Neuronal stem cell (in vitro differentiated cells): Measurements from ENCODE around the gene TOP3B.

Experiments used
- DNase-seq: peaks from one replicate; pipeline ENCODE4 v3.0.0-alpha.2; 2013; ENCODE audit warnings: low spot score
- H2AFZ ChIP-seq: one replicate; pipeline ENCODE4 v1.6.1; 2013; ENCODE audit warnings: mild to moderate bottlenecking, low read length, inconsistent platforms
- H2AK5ac ChIP-seq: 2 replicates; pipeline ENCODE4 v1.6.1; 2013; ENCODE audit warnings: low read depth, mild to moderate bottlenecking, inconsistent platforms, low read length, moderate library complexity, mixed read lengths
- H2BK120ac ChIP-seq: 2 replicates; pipeline ENCODE4 v1.6.1; 2013; ENCODE audit warnings: low read depth, mild to moderate bottlenecking, inconsistent platforms, low read length, moderate library complexity, mixed read lengths
- H2BK12ac ChIP-seq: one replicate; pipeline ENCODE4 v1.6.1; 2013; ENCODE audit warnings: low read length, inconsistent platforms
- H2BK15ac ChIP-seq: 2 replicates; pipeline ENCODE4 v1.6.1; 2013; ENCODE audit warnings: mild to moderate bottlenecking, low read length, inconsistent platforms, mixed read lengths
- H2BK5ac ChIP-seq: one replicate; pipeline ENCODE4 v1.6.1; 2013; ENCODE audit warnings: inconsistent platforms, mild to moderate bottlenecking, low read length, moderate library complexity
- H3K14ac ChIP-seq: one replicate; pipeline ENCODE4 v1.6.1; 2013; ENCODE audit warnings: low read length, inconsistent platforms
- H3K18ac ChIP-seq: 2 replicates; pipeline ENCODE4 v1.6.1; 2013; ENCODE audit warnings: low read length, inconsistent platforms
- H3K23ac ChIP-seq: 2 replicates; pipeline ENCODE4 v1.6.1; 2013; ENCODE audit warnings: low read depth, mild to moderate bottlenecking, mixed read lengths, low read length, inconsistent platforms; ENCODE audit not compliant: poor library complexity
- H3K27ac ChIP-seq: replicated peaks from 3 replicates; pipeline ENCODE4 v1.5.1; 2013; ENCODE audit warnings: low read length, inconsistent platforms
- H3K27me3 ChIP-seq, 3 experiments: 2 replicates each; pipeline ENCODE4 v1.6.1; 2013; ENCODE audit warnings: low read length in 3 of 3, mild to moderate bottlenecking in 2 of 3, inconsistent platforms in 1 of 3, low read depth in 1 of 3, mixed read lengths in 1 of 3, moderate library complexity in 1 of 3; ENCODE audit not compliant: control insufficient read depth in 3 of 3, insufficient read depth in 3 of 3
- H3K36me3 ChIP-seq, 2 donors: replicated peaks in 1 of 2; 2 replicates each; pipeline ENCODE4 v1.6.1; 2013; ENCODE audit warnings: low read length in 2 of 2; ENCODE audit not compliant: control insufficient read depth in 2 of 2, insufficient read depth in 2 of 2
- H3K4ac ChIP-seq: 2 replicates; pipeline ENCODE4 v1.6.1; 2013; ENCODE audit warnings: inconsistent platforms, mild to moderate bottlenecking, low read length, moderate library complexity
- H3K4me1 ChIP-seq, 2 donors: 1 replicate in 1 of 2; 2 replicates in 1 of 2; pipeline ENCODE4 v1.6.1; 2013; ENCODE audit warnings: low read length in 2 of 2, low read depth in 1 of 2; ENCODE audit not compliant: control insufficient read depth in 2 of 2, insufficient read depth in 1 of 2
- H3K4me2 ChIP-seq: one replicate; pipeline ENCODE4 v1.6.1; 2013; ENCODE audit warnings: mild to moderate bottlenecking, low read length, inconsistent platforms; ENCODE audit not compliant: insufficient read depth, poor library complexity, severe bottlenecking
- H3K4me3 ChIP-seq, 2 donors: 2 replicates each; pipeline ENCODE4 v1.5.1; 2013; ENCODE audit warnings: low read length in 2 of 2, mild to moderate bottlenecking in 2 of 2, inconsistent platforms in 1 of 2, moderate library complexity in 1 of 2
- H3K79me1 ChIP-seq: one replicate; pipeline ENCODE4 v1.6.1; 2013; ENCODE audit warnings: low read depth, mild to moderate bottlenecking, inconsistent platforms, low read length, moderate library complexity
- H3K9ac ChIP-seq: one replicate; pipeline ENCODE4 v1.6.1; 2013; ENCODE audit warnings: mild to moderate bottlenecking, low read depth, low read length, inconsistent platforms; ENCODE audit not compliant: poor library complexity
- H3K9me3 ChIP-seq, 2 donors: replicated peaks in 1 of 2; 2 replicates each; pipeline versions ENCODE3 to v1.6.1; 2013; ENCODE audit warnings: low read length in 2 of 2, mild to moderate bottlenecking in 2 of 2, inconsistent platforms in 1 of 2, low read depth in 1 of 2, mixed read lengths in 1 of 2, moderate library complexity in 1 of 2; ENCODE audit not compliant: control insufficient read depth in 2 of 2, insufficient read depth in 1 of 2
- H4K8ac ChIP-seq: one replicate; pipeline ENCODE4 v1.6.1; 2013; ENCODE audit warnings: low read depth, mild to moderate bottlenecking, inconsistent platforms, low read length, moderate library complexity
- H4K91ac ChIP-seq: one replicate; pipeline ENCODE4 v1.6.1; 2013; ENCODE audit warnings: low read length, low read depth, mild to moderate bottlenecking, inconsistent platforms; ENCODE audit not compliant: poor library complexity
- WGBS, 2 donors: extraction: QIAGEN DNeasy Blood & Tissue Kit; methylation state at CpG; one replicate each; pipeline ENCODE4 v1.1.7; 2013; ENCODE audit warnings: missing lambda C conversion rate in 2 of 2, mixed read lengths in 1 of 2; ENCODE audit not compliant: insufficient read length in 2 of 2, insufficient replicate concordance in 1 of 2; ENCODE audit errors: extremely low coverage in 2 of 2; 5-methylcytosine and 5-hydroxymethylcytosine counted together

TOP3B gene

GRCh38 chr22:21966643-21967516 lies 15.7 kb downstream of the TOP3B start:
- Histone ChIP-seq H3K4ac (no peak overlapping the region), H4K8ac (no peak overlapping the region), H3K79me1 (peaks cover 2% of the 10 kb centered on the region), H3K27me3 (no peaks in the 10 kb centered on the region), H3K23ac (peak overlapping the region; percentile 36), H3K4me1 (no peaks in the 10 kb centered on the region), H2AK5ac (no peak overlapping the region), H3K27ac (no peak overlapping the region), H3K9ac (no peak overlapping the region), H3K18ac (no peak overlapping the region), H3K4me2 (no peak overlapping the region), H2BK12ac (no peak overlapping the region), H2AFZ (no peak overlapping the region), H4K91ac (no peak overlapping the region), H3K14ac (no peak overlapping the region), H2BK120ac (no peak overlapping the region), H2BK5ac (no peak overlapping the region), H3K9me3 (peaks cover 0 to 5% of the 10 kb centered on the region in 2 donors), H3K36me3 (peaks cover 75 to 96% of the 10 kb centered on the region in 2 donors), H2BK15ac (no peak overlapping the region), H3K4me3 (peak overlapping the region in 1 of 2 donors; percentile 9)
- WGBS, 2 donors, result no CpG with 5 or more reads among the region's 16 CpGs
- no peak for DNase-seq

- H3K9ac ChIP-seq, result no peak overlapping the region
- no peak overlapping the region for H3K4me3 ChIP-seq
- no peak overlapping the region for H2AFZ ChIP-seq
- H3K4me1 ChIP-seq, result no peaks in the 10 kb centered on the region
- no peak overlapping the region for H2BK120ac ChIP-seq
- H2AK5ac ChIP-seq, result no peak overlapping the region
- no peak overlapping the region for H3K23ac ChIP-seq
- no peak overlapping the region for H3K4ac ChIP-seq
- H4K91ac ChIP-seq, result no peak overlapping the region
- DNase-seq, result no peak
- H3K9me3 ChIP-seq, result peaks cover 0 to 3% of the 10 kb centered on the region in 2 donors
- H3K36me3 ChIP-seq, result peaks cover 71 to 96% of the 10 kb centered on the region in 2 donors
- no peak overlapping the region for H3K27ac ChIP-seq
- H3K4me2 ChIP-seq, result no peak overlapping the region
- no peak overlapping the region for H2BK15ac ChIP-seq
- WGBS, 2 donors, result no CpG with 5 or more reads among the region's 6 CpGs
- no peak overlapping the region for H4K8ac ChIP-seq
- H3K18ac ChIP-seq, result no peak overlapping the region
- no peak overlapping the region for H2BK12ac ChIP-seq
- peaks cover 2% of the 10 kb centered on the region for H3K79me1 ChIP-seq
- no peak overlapping the region for H2BK5ac ChIP-seq
- H3K14ac ChIP-seq, result no peak overlapping the region
- H3K27me3 ChIP-seq, result no peaks in the 10 kb centered on the region
Observed at GRCh38 chr22:21965762-21966288, 16.8 kb downstream of the TOP3B start.

- WGBS, 2 donors, result no CpG with 5 or more reads among the region's 6 CpGs
- no peak overlapping the region for H2AFZ ChIP-seq
Observed at GRCh38 chr22:21964918-21965484, 17.6 kb downstream of the TOP3B start.

GRCh38 chr22:21964234-21964633 lies 18.4 kb downstream of the TOP3B start:
- H2AFZ ChIP-seq, result no peak overlapping the region
- no peak overlapping the region for H4K8ac ChIP-seq
- no peak for DNase-seq
- H3K36me3 ChIP-seq, result peaks cover 75 to 99% of the 10 kb centered on the region in 2 donors
- no peak overlapping the region for H2BK12ac ChIP-seq
- WGBS, 2 donors, result no CpG with 5 or more reads among the region's 15 CpGs
- no peak overlapping the region for H2BK15ac ChIP-seq
- H2AK5ac ChIP-seq, result no peak overlapping the region
- no peak overlapping the region for H3K4me3 ChIP-seq
- H3K14ac ChIP-seq, result no peak overlapping the region
- no peak overlapping the region for H2BK120ac ChIP-seq
- peak overlapping the region; percentile 72 for H3K9ac ChIP-seq
- H2BK5ac ChIP-seq, result no peak overlapping the region
- no peaks in the 10 kb centered on the region for H3K4me1 ChIP-seq
- no peak overlapping the region for H4K91ac ChIP-seq
- H3K27ac ChIP-seq, result no peak overlapping the region
- peaks cover 0 to 3% of the 10 kb centered on the region in 2 donors for H3K9me3 ChIP-seq
- no peak overlapping the region for H3K4me2 ChIP-seq
- H3K18ac ChIP-seq, result no peak overlapping the region
- no peak overlapping the region for H3K4ac ChIP-seq
- no peaks in the 10 kb centered on the region for H3K27me3 ChIP-seq
- H3K23ac ChIP-seq, result peak overlapping the region; percentile 77
- H3K79me1 ChIP-seq, result peaks cover 2% of the 10 kb centered on the region

More at GRCh38 chr22:21964918-21965484, 17.6 kb downstream of the TOP3B start:
- Histone ChIP-seq H4K8ac (no peak overlapping the region), H3K9me3 (peaks cover 0 to 3% of the 10 kb centered on the region in 2 donors), H3K18ac (no peak overlapping the region), H2BK15ac (no peak overlapping the region), H3K4me3 (no peak overlapping the region), H3K23ac (peak overlapping the region; percentile 77), H3K4me1 (no peaks in the 10 kb centered on the region), H3K27ac (no peak overlapping the region), H3K9ac (no peak overlapping the region), H3K4me2 (no peak overlapping the region), H2AK5ac (no peak overlapping the region), H2BK120ac (no peak overlapping the region), H3K14ac (no peak overlapping the region), H3K27me3 (no peaks in the 10 kb centered on the region), H3K36me3 (peaks cover 70 to 96% of the 10 kb centered on the region in 2 donors), H2BK12ac (no peak overlapping the region), H3K4ac (no peak overlapping the region), H3K79me1 (peaks cover 2% of the 10 kb centered on the region), H2BK5ac (no peak overlapping the region), H4K91ac (no peak overlapping the region)
- DNase-seq, result no peak
